Forelimb muscle (tissue), 1 donor: ENCODE data around the gene SLC44A4. TPM values are rescaled to one million over a fixed set of nuclear protein-coding genes. Genes with fewer than 3 reads are reported as not detected.
"Not testable (repeated sequence)": the region's sequence is repeated elsewhere in the genome, so short reads cannot be mapped to it uniquely, and the experiment has no call there.

Experiments used
- DNase-seq: peaks from one replicate; pipeline ENCODE4 v3.0.0-alpha.2; 2013; ENCODE audit warnings: low read depth
- polyA plus RNA-seq: library from polyadenylated mRNA; unstranded; fragments of 120-200 nt; gene quantifications from one replicate; pipeline ENCODE4 v1.2.1, GENCODE V29; 2013; ENCODE audit not compliant: insufficient read length

Gene SLC44A4
- 0.37 TPM for polyA plus RNA-seq

GRCh38 chr6:31878726-31879125, at the start of gene SLC44A4:
SLC44A4 (minus strand) TSS chr6:31878997; CDS start chr6:31878980, 17 bp downstream.
- no peak for DNase-seq

GRCh38 chr6:31928672-31928939, 49.8 kb upstream of the SLC44A4 start:
- DNase-seq: no peak

- DNase-seq: no peak
These were observed 49.3 kb upstream of the SLC44A4 start for GRCh38 chr6:31927863-31928671.

GRCh38 chr6:31927242-31927862, 48.6 kb upstream of the SLC44A4 start, which contains the start of gene C2:
C2 (plus strand) TSS chr6:31927717; CDS start chr6:31927753, 36 bp downstream.
- DNase-seq: no peak

GRCh38 chr6:31922942-31923341, 44.1 kb upstream of the SLC44A4 start:
- DNase-seq: no peak

- DNase-seq: no peak
These were observed 42.0 kb upstream of the SLC44A4 start for GRCh38 chr6:31920811-31921210.

GRCh38 chr6:31919624-31920303, 41.0 kb upstream of the SLC44A4 start:
- no peak for DNase-seq

GRCh38 chr6:31918069-31918720, 39.4 kb upstream of the SLC44A4 start:
- DNase-seq: no peak

- no peak for DNase-seq
These were observed 37.0 kb upstream of the SLC44A4 start for GRCh38 chr6:31915756-31916155.

- no peak for DNase-seq
These were observed 36.6 kb upstream of the SLC44A4 start for GRCh38 chr6:31915351-31915750.

GRCh38 chr6:31911826-31912585, 33.2 kb upstream of the SLC44A4 start:
- DNase-seq: no peak

GRCh38 chr6:31909298-31909697, 30.5 kb upstream of the SLC44A4 start:
- not testable (repeated sequence) for DNase-seq

- DNase-seq: no peak
These were observed 30.0 kb upstream of the SLC44A4 start for GRCh38 chr6:31908791-31909190.

- not testable (repeated sequence) for DNase-seq
These were observed 29.5 kb upstream of the SLC44A4 start for GRCh38 chr6:31908255-31908654.

GRCh38 chr6:31907158-31907813, 28.5 kb upstream of the SLC44A4 start:
- DNase-seq: no peak

GRCh38 chr6:31906727-31907126, 27.9 kb upstream of the SLC44A4 start:
- DNase-seq: not testable (repeated sequence)

GRCh38 chr6:31906122-31906521, 27.3 kb upstream of the SLC44A4 start:
- DNase-seq: no peak

GRCh38 chr6:31905041-31905440, 26.2 kb upstream of the SLC44A4 start:
- DNase-seq: no peak

GRCh38 chr6:31903957-31904356, 25.2 kb upstream of the SLC44A4 start:
- no peak for DNase-seq

GRCh38 chr6:31901953-31902643, 23.3 kb upstream of the SLC44A4 start, which contains the start of gene ZBTB12:
ZBTB12 (minus strand) TSS chr6:31902086; CDS start chr6:31901305, 781 bp downstream.
- DNase-seq: peak; percentile 94
